Activated T-helper 1 cell treated with anti-CD3 and anti-CD28 coated beads, Interleukin-2, amount 50 U/mL, for 16 hours (primary cell): ENCODE data around the gene KHDRBS2.

ENCODE experiments used
- DNase-seq, 2 donors: peaks; one replicate each; pipeline ENCODE4 v3.0.0-alpha.2; 2020; ENCODE audit warnings: low read depth in 1 of 2, low spot score in 1 of 2

KHDRBS2 gene

DNA sequence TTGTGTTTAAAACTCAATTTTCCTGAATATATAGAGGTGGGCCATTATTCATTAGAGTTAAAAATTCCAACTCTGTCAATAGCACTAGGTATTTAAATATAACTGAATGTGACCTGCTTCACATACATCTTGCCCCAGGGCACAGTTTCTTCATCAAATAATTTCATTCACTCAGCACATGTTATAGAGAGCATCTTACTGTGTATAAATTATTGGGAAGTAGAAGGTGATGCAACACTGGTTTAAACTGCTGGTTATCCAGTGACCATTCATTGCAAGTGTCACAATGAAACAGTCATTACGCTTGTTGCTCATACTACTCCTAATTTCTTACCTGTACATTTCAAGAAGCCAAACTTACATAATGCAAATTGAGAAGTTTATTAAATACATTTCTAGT, 93.4 kb downstream of the KHDRBS2 start:
- DNase-seq: no peak

- DNase-seq: no peak
Measured at GRCh38 chr6:62175195-62175594, 110.8 kb downstream of the KHDRBS2 start.

DNA sequence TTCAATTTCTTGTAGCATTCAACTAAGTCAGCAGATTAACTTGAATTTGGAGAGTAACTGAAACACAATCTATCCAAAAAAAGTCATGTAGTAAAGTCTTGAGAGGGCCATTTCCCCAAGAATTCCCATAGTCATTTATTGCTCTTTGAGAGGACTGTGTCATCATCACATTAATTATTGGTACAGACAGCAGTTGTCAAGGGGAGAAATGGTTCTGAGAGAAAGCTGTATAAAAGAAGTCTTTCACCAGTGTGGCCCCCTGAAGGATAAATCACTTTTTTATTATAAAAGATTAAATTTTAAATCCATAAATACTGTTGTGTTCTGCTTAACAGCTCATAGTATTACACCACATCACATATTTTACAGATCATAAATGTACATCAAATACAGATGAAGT, 111.5 kb downstream of the KHDRBS2 start:
- no peak for DNase-seq

DNA sequence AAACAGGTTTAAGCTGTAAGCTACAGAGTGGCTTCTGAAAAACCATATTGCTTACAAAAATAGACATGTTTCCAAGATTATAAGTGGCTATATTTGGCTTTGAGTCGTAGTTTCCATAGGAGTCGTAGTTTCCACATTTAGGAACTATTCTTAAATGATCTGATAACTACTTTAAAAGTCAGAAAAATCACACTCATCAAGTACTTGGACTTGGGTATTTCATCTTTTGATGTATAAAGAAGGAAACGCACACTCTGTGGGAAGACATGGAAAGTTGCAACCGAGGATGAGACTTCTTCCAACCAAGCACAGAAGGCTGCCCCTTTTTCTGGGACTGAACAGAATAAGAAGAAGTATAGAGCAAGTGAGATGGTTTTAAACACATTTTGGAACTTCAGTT, 118.3 kb downstream of the KHDRBS2 start:
- no peak for DNase-seq

- DNase-seq: no peak
Measured at GRCh38 chr6:62162858-62163257, 123.2 kb downstream of the KHDRBS2 start.

DNA sequence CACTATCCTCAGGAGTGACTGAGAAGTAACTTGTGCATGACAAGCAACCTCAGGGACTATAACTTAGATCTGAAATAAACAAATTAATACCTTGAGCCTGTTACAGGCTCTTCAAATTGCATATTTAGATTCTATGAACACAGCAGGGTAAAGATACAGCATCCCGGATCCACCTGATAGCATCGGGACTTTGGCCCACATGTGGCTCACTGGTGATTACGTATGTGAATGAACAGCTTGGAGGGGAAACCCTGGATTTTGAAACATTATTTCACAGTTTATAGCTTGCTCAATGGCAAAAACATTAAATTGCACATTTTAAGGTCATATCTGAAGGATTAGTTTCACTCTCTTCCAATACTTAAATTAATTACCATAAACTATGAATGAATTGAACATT, 133.2 kb downstream of the KHDRBS2 start:
- no peak for DNase-seq

DNA sequence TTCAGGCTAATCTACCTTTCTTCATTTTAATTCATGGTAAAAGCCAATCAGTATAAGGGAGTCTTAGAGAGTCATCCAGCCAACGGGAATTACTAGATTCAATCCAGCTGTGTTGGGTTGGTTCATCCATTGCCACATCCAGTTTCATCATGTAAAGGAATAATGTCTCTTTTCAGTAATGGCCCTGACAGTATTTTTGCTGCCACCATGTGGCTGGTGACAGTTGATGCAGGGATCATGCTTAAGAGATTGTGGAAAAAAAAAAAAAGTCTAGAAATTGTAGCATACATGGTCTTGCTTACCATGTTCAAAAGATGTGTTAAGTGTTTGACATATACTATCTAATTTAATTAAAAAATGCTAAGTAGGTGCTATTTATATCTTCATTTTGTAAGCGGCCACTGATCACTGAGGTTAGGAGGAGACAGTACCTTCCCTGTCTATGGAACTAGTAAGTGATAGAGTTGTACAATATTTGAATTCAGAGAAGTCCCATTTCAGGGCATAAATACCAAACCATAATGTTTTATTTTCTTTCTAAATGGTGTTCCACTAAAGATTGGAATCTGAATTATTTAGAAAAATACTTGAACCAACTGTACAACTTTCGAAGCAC, 135.9 kb downstream of the KHDRBS2 start:
- no peak for DNase-seq

GRCh38 chr6:62146954-62147853, 138.8 kb downstream of the KHDRBS2 start:
- DNase-seq: no peak

GRCh38 chr6:62129127-62129526, 156.9 kb downstream of the KHDRBS2 start:
- DNase-seq: no peak

DNA sequence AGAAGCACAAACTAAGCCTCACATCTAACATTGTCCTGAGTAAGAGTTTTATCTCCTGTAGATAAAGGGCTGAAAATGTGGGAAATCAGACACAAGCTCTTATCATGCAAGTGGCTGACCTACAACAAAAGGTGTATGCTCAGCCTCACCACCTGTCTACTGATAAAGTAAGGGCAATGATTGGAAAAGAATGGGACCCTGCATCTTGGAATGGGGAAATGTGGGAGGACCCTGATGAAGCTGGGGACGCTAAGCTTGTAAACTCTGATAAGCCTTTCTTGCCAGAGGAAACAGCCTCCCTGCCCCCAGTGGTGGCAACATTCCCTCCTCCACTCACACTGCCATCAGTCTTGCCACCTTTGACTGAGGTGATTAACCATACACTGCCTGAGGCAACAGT, 166.6 kb downstream of the KHDRBS2 start:
- no peak for DNase-seq

- DNase-seq: no peak
Measured at GRCh38 chr6:62103186-62103859, 182.7 kb downstream of the KHDRBS2 start.

- no peak for DNase-seq
Measured at GRCh38 chr6:62102387-62102786, 183.6 kb downstream of the KHDRBS2 start.

- no peak for DNase-seq
Measured at GRCh38 chr6:62090442-62091229, 195.4 kb downstream of the KHDRBS2 start.

DNA sequence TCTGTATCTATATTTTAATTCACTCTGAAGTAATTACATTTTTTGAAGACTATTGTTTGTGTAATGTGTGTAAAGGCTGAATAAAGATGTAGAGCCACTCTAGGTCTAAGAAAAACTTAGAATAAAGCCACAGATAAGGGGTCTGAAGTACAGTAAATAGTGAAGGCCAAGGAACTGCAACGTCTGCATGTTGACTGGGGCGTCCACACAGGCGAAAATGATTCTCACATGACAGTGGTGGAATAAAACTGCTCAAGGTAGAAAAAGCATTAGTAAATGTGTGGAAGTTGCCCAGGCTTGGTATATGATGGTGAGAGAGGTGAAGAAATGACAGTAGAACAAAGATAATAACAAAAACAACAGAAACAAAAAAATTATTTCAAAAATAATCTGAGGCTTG, 196.2 kb downstream of the KHDRBS2 start:
- DNase-seq: no peak

DNA sequence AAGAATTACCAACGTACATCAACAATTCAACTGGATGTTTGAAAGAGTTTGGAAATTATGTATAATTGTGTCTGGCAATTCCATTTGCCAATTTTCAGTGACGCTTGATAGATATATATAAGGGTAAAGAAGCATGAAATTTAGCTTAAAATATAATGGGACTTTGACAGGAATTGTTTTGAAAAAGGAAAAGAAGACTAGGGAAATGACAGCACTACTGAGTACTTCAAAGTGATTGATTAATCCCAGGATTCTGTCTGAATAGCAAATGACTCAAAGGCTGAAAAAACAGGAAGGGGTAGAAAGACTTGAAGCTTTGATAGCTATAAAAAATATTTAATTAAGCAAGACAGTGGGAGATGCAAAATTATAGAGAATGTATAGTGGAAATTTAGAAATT, 200.0 kb downstream of the KHDRBS2 start:
- no peak for DNase-seq

GRCh38 chr6:62075869-62076268, 210.2 kb downstream of the KHDRBS2 start:
- no peak for DNase-seq

DNA sequence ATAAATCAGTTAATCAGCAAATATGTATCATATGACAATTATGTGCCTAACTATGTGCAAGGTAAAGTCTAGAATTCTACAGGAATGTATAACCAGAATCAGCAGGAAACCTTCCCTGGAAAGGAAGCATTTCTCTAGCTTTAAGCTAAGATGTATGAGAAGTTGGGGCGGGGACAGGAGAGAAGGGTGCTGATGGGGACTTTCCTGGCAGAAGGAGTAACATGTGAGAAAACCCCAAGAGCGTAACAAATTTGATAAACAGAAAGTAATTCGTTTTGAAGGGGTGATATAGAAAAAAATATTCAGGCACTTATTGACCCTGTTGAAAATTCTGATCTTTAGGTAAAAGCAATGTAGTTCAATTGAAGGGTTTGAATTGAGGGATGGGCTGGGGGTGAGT, 226.1 kb downstream of the KHDRBS2 start:
- DNase-seq: no peak

GRCh38 chr6:62057300-62057699, 228.7 kb downstream of the KHDRBS2 start:
- DNase-seq: no peak

DNA sequence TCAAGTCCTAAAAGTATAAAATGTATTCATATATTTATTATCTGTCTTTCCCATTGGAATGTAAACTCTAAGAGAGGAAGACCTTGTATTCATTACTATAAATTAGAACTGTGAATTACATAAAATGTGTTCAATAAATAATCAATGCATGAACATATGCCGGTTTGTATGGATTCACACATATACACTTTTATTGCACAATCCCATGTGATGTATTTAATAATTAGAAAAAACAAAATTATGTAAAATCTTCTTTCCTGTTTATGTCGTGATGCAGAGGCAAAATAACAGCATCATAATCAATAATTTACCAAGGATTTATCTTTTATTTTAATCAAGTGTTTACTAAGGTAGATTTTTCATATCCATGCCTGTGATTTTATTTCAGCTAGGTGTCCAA, 240.5 kb downstream of the KHDRBS2 start:
- no peak for DNase-seq

DNA sequence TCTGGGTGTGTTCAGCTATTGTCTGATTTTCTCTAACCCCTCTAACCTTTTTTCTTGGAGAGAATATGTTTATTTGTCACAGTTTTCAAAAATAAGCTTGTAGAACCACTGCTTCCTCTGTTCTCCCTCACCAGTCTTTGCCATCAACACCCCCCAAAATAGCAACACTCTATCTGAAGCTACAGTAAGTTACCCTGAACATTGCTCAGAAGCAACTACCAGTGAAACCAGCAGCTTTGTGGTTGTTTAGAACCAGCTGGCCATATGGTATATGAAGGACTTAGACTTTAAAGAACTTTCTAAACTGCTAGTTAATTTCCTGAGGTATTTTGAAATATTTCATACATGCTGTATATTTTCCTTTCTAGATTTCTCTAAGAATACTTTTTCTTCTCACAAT, 242.9 kb downstream of the KHDRBS2 start:
- no peak for DNase-seq

- no peak for DNase-seq
Measured at GRCh38 chr6:62042429-62042828, 243.6 kb downstream of the KHDRBS2 start.
